Smooth muscle cell (in vitro differentiated cells): ENCODE results near the gene TMPRSS2. TPM values are rescaled to one million over a fixed set of nuclear protein-coding genes. Genes with fewer than 3 reads are reported as not detected.

ENCODE experiments used
- DNase-seq: peaks from one replicate; lab custom pipeline; 2025; ENCODE audit not compliant: unreplicated experiment; lab: John Stamatoyannopoulos, UW
- H2AFZ ChIP-seq: fragments of 200-600 bp; sonication (generic); 2 replicates; pipeline ENCODE4 v1.6.0; 2016; ENCODE audit warnings: antibody characterized with exemption, low read depth, mild to moderate bottlenecking
- H3F3A ChIP-seq: fragments of 200-600 bp; sonication (generic); 2 replicates; pipeline ENCODE4 v1.6.0; 2017; ENCODE audit warnings: antibody characterized with exemption, low read depth
- H3K27ac ChIP-seq: fragments of 200-600 bp; sonication (generic); 2 replicates; pipeline ENCODE4 v1.5.1; 2016; ENCODE audit warnings: low read depth, mild to moderate bottlenecking
- H3K27me3 ChIP-seq: fragments of 200-600 bp; sonication (generic); 2 replicates; pipeline ENCODE4 v1.6.1; 2016; ENCODE audit warnings: low read depth, mild to moderate bottlenecking
- H3K36me3 ChIP-seq: fragments of 200-600 bp; sonication (generic); 2 replicates; pipeline ENCODE4 v1.5.1; 2016; ENCODE audit warnings: low read depth
- H3K4me1 ChIP-seq: fragments of 200-600 bp; sonication (generic); 2 replicates; pipeline ENCODE4 v1.5.1; 2016; ENCODE audit warnings: low read depth
- H3K4me2 ChIP-seq: fragments of 200-600 bp; sonication (generic); 2 replicates; pipeline ENCODE4 v1.6.0; 2016; ENCODE audit warnings: mild to moderate bottlenecking
- H3K4me3 ChIP-seq: fragments of 200-600 bp; sonication (generic); 2 replicates; pipeline ENCODE4 v1.5.1; 2016; ENCODE audit warnings: mild to moderate bottlenecking
- H3K79me2 ChIP-seq: fragments of 200-600 bp; sonication (generic); 2 replicates; pipeline ENCODE4 v1.6.0; 2016; ENCODE audit warnings: low read depth, mild to moderate bottlenecking
- H3K9ac ChIP-seq: fragments of 200-600 bp; sonication (generic); 2 replicates; pipeline ENCODE4 v1.6.0; 2016; ENCODE audit warnings: low read depth
- H3K9me3 ChIP-seq: fragments of 200-600 bp; sonication (generic); replicated peaks from 2 replicates; pipeline ENCODE4 v1.5.1; 2016; ENCODE audit warnings: low read depth
- H4K20me1 ChIP-seq: fragments of 200-600 bp; sonication (generic); 2 replicates; pipeline ENCODE4 v1.6.0; 2016; ENCODE audit warnings: low read depth
- CTCF ChIP-seq: fragments of 200-600 bp; sonication (generic); IDR thresholded peaks from 2 replicates; pipeline ENCODE4 v1.5.1; 2017; ENCODE audit warnings: borderline replicate concordance, mild to moderate bottlenecking, antibody characterized with exemption; ENCODE audit not compliant: insufficient read depth, poor library complexity, severe bottlenecking
- WGBS: methylation state at CpG from one replicate; pipeline ENCODE4 v1.1.7; 2016; ENCODE audit warnings: low lambda C conversion rate; 5-methylcytosine and 5-hydroxymethylcytosine counted together
- polyA plus RNA-seq: library from polyadenylated mRNA; unstranded; fragments of >200 nt; fragmentation: Nextera tagmentation; extraction: Ambion mirVana; gene quantifications from 2 replicates; pipeline ENCODE4 v1.2.1, GENCODE V29; 2016
- total RNA-seq: library from RNA; depleted of rRNA; stranded (reverse); fragments of >200 nt; gene quantifications from 2 replicates; pipeline ENCODE4 v1.2.3, GENCODE V29; 2014

Gene TMPRSS2
- total and polyA plus RNA-seq, 2 experiments from 2014 or later = 0.39 to 1.3 TPM

GRCh38 chr21:41504030-41504429 is 3.9 kb downstream of the TMPRSS2 start:
- no peak overlapping the region for H3K4me2 ChIP-seq
- no peak overlapping the region for H3K9ac ChIP-seq
- no peaks in the 10 kb centered on the region for H3K79me2 ChIP-seq
- no peak for DNase-seq
- H4K20me1 ChIP-seq = no peaks in the 10 kb centered on the region
- H3K4me3 ChIP-seq = no peak overlapping the region
- TF ChIP-seq CTCF = no peak
- 81% methylated on average over 5 of the region's 5 CpGs for WGBS
- no peaks in the 10 kb centered on the region for H3K9me3 ChIP-seq
- no peak overlapping the region for H3K27ac ChIP-seq
- H3K36me3 ChIP-seq = no peaks in the 10 kb centered on the region
- H3K4me1 ChIP-seq = no peaks in the 10 kb centered on the region
- H3K27me3 ChIP-seq = peaks cover 84% of the 10 kb centered on the region
- H3F3A ChIP-seq = no peaks in the 10 kb centered on the region
- no peak overlapping the region for H2AFZ ChIP-seq

DNA sequence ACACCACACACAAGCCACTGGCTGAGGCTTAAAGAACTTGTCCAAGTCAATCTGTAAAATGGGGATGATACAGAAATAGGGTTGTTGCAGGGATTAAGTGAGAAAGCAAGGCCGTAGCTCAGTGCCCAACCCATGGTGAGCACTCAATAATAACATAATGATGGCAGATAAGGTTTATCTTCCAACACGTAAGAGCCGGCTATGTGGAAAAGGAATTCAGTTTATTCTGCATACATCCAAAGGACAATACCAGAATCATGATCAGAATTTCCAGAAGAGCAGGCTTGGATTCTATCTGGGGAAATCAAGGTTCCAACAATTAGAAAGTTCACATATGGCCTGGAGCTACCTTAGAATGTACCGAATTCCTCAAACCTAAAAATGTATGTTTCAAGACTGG is 4.6 kb downstream of the TMPRSS2 start:
- Histone ChIP-seq H3K27ac (no peak overlapping the region), H3K9ac (no peak overlapping the region), H3K4me1 (no peaks in the 10 kb centered on the region), H3K27me3 (peaks cover 77% of the 10 kb centered on the region), H3K36me3 (no peaks in the 10 kb centered on the region), H3K9me3 (no peaks in the 10 kb centered on the region), H4K20me1 (no peaks in the 10 kb centered on the region), H3K79me2 (no peaks in the 10 kb centered on the region), H2AFZ (no peak overlapping the region), H3K4me2 (no peak overlapping the region), H3K4me3 (no peak overlapping the region), H3F3A (no peaks in the 10 kb centered on the region)
- no peak for DNase-seq
- no peak for TF ChIP-seq CTCF
- 91% methylated on average over 4 of the region's 4 CpGs for WGBS

DNA sequence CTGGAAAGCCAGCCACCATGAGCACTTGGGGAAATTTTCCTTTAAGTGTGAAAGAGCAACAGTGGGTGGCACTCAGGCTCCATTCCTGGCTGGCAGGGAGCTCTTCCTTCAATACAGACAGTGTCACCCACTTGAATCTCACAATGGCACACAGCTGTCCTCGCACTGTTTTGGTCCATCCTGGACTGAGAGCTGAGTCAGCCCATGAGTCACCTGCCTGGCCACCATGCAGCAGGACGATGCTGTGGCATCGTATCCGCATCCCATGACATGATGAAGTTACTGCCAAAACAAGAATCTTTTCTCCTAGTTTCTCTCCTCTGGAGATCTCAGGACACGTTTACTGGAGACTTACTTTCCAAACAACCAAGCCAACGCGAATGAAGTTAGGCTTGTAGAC is 6.0 kb downstream of the TMPRSS2 start:
- Histone ChIP-seq H3K9ac (no peak overlapping the region), H3K79me2 (no peaks in the 10 kb centered on the region), H3K4me3 (no peak overlapping the region), H3F3A (no peaks in the 10 kb centered on the region), H3K27me3 (peaks cover 63% of the 10 kb centered on the region), H3K36me3 (no peaks in the 10 kb centered on the region), H3K4me1 (no peaks in the 10 kb centered on the region), H3K4me2 (no peak overlapping the region), H3K9me3 (no peaks in the 10 kb centered on the region), H2AFZ (no peak overlapping the region), H3K27ac (no peak overlapping the region), H4K20me1 (no peaks in the 10 kb centered on the region)
- no peak for DNase-seq
- 77% methylated on average over 7 of the region's 7 CpGs for WGBS
- no peak for TF ChIP-seq CTCF

DNA sequence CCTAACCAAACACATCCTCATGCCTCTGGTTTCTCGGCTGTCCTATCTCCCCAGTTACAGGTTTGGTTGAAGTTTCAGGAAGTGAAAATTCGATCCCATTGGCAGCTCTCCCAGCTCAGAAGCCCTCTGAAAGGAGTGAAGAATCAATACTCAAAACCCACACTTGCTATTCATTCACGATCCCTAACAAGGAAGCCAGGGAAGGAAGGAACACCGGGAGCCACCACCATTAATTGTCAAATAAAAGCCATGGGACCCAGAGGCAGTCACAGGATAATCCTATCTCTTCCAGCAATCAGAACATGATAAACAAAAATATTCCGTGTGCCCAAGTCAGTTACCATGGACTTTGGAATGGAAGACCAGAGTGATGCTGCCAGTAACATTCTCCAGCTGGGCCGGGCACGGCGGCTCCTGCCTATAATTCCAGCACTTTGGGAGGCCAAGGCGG is 7.0 kb downstream of the TMPRSS2 start:
- H3K4me2 ChIP-seq = no peak overlapping the region
- DNase-seq = no peak
- H4K20me1 ChIP-seq = no peaks in the 10 kb centered on the region
- no peak overlapping the region for H3K4me3 ChIP-seq
- no peak overlapping the region for H2AFZ ChIP-seq
- H3K27ac ChIP-seq = no peak overlapping the region
- H3K36me3 ChIP-seq = no peaks in the 10 kb centered on the region
- TF ChIP-seq CTCF = no peak
- H3K79me2 ChIP-seq = no peaks in the 10 kb centered on the region
- no peaks in the 10 kb centered on the region for H3F3A ChIP-seq
- 87% methylated on average over 9 of the region's 9 CpGs for WGBS
- no peaks in the 10 kb centered on the region for H3K4me1 ChIP-seq
- H3K9ac ChIP-seq = no peak overlapping the region
- H3K9me3 ChIP-seq = no peaks in the 10 kb centered on the region
- peaks cover 53% of the 10 kb centered on the region for H3K27me3 ChIP-seq
